CD14-positive monocyte (primary cell): ENCODE measurements around the gene ECM2. TPM values are rescaled to one million over a fixed set of nuclear protein-coding genes. Genes with fewer than 3 reads are reported as not detected.

ENCODE experiments used
- DNase-seq, 3 donors: peaks; one replicate each; pipeline ENCODE4 v3.0.0-alpha.2; 2011 to 2022
- H2AFZ ChIP-seq: 2 replicates; pipeline ENCODE4 v1.6.0; 2012; ENCODE audit warnings: mild to moderate bottlenecking, low read depth, low read length, inconsistent platforms; ENCODE audit not compliant: insufficient read depth, poor library complexity, severe bottlenecking
- H3K27ac ChIP-seq, 2 donors: 1 replicate in 1 of 2; 2 replicates in 1 of 2; pipeline ENCODE4 v1.5.1; 2012 to 2013; ENCODE audit warnings: low read length in 2 of 2, control low read depth in 1 of 2, inconsistent platforms in 1 of 2, low read depth in 1 of 2, mild to moderate bottlenecking in 1 of 2
- H3K27me3 ChIP-seq, 2 donors: one replicate each; pipeline versions ENCODE4 v1.6.0 to v1.6.1; 2011 to 2013; ENCODE audit warnings: low read length in 2 of 2; ENCODE audit not compliant: control insufficient read depth in 2 of 2, insufficient read depth in 2 of 2
- H3K36me3 ChIP-seq, 2 donors: replicated peaks in 1 of 2; 1 replicate in 1 of 2; 2 replicates in 1 of 2; pipeline versions ENCODE4 v1.5.1 to v1.6.1; 2012 to 2013; ENCODE audit warnings: low read length in 2 of 2, control low read depth in 1 of 2, inconsistent platforms in 1 of 2, mild to moderate bottlenecking in 1 of 2; ENCODE audit not compliant: insufficient read depth in 2 of 2, control insufficient read depth in 1 of 2
- H3K4me1 ChIP-seq, 2 donors: 1 replicate in 1 of 2; 2 replicates in 1 of 2; pipeline versions ENCODE4 v1.5.1 to v1.6.1; 2012 to 2013; ENCODE audit warnings: low read length in 2 of 2, control low read depth in 1 of 2, inconsistent platforms in 1 of 2, mild to moderate bottlenecking in 1 of 2, moderate library complexity in 1 of 2; ENCODE audit not compliant: insufficient read depth in 2 of 2, control insufficient read depth in 1 of 2
- H3K4me2 ChIP-seq: replicated peaks from 2 replicates; pipeline ENCODE3; 2012; ENCODE audit warnings: low read length, moderate library complexity, mild to moderate bottlenecking; ENCODE audit not compliant: poor library complexity, severe bottlenecking; ENCODE audit errors: extremely low read depth
- H3K4me3 ChIP-seq, 3 experiments: fragments of 200-600 bp in 1 of 3; sonication (generic) in 1 of 3; replicated peaks in 1 of 3; 1 replicate in 2 of 3; 2 replicates in 1 of 3; pipeline ENCODE4 v1.5.1; 2011 to 2013; ENCODE audit warnings: low read length in 3 of 3, mild to moderate bottlenecking in 3 of 3, control low read depth in 2 of 3, low read depth in 2 of 3, inconsistent platforms in 1 of 3, moderate library complexity in 1 of 3
- H3K79me2 ChIP-seq: 2 replicates; pipeline ENCODE4 v1.6.0; 2012; ENCODE audit warnings: mild to moderate bottlenecking, control low read depth, inconsistent platforms, low read length, moderate library complexity; ENCODE audit not compliant: insufficient read depth
- H3K9ac ChIP-seq: 2 replicates; pipeline ENCODE4 v1.6.0; 2017; ENCODE audit warnings: low read length, mild to moderate bottlenecking; ENCODE audit not compliant: insufficient read depth, poor library complexity, severe bottlenecking
- H3K9me3 ChIP-seq, 2 donors: replicated peaks in 1 of 2; 1 replicate in 1 of 2; 2 replicates in 1 of 2; pipeline versions ENCODE4 v1.5.1 to v1.6.1; 2012 to 2013; ENCODE audit warnings: low read length in 2 of 2, control low read depth in 1 of 2; ENCODE audit not compliant: control insufficient read depth in 1 of 2, insufficient read depth in 1 of 2
- H4K20me1 ChIP-seq: 2 replicates; pipeline ENCODE4 v1.6.0; 2012; ENCODE audit warnings: mild to moderate bottlenecking, low read length, control low read depth, moderate library complexity; ENCODE audit not compliant: insufficient read depth
- H3K27ac Mint-ChIP-seq, 7 donors: one replicate each; pipeline ENCODE4 v1.8.0; 2020; ENCODE audit warnings: mild to moderate bottlenecking in 7 of 7, mixed read lengths in 7 of 7, moderate library complexity in 6 of 7, inconsistent platforms in 2 of 7
- H3K27me3 Mint-ChIP-seq, 3 donors: one replicate each; pipeline ENCODE4 v1.8.0; 2021 to 2022; ENCODE audit warnings: low read depth in 3 of 3, mild to moderate bottlenecking in 3 of 3, mixed read lengths in 3 of 3, moderate library complexity in 3 of 3, inconsistent platforms in 1 of 3
- H3K36me3 Mint-ChIP-seq, 2 donors: one replicate each; pipeline ENCODE4 v1.8.0; 2020; ENCODE audit warnings: mixed read lengths in 2 of 2, inconsistent platforms in 1 of 2, mild to moderate bottlenecking in 1 of 2
- H3K4me1 Mint-ChIP-seq: one replicate; pipeline ENCODE4 v1.8.0; 2020; ENCODE audit warnings: mild to moderate bottlenecking, mixed read lengths
- H3K4me3 Mint-ChIP-seq, 2 donors: one replicate each; pipeline ENCODE4 v1.8.0; 2020; ENCODE audit warnings: mild to moderate bottlenecking in 2 of 2, mixed read lengths in 2 of 2, moderate library complexity in 1 of 2
- H3K9me3 Mint-ChIP-seq, 7 donors: one replicate each; pipeline ENCODE4 v1.8.0; 2020 to 2022; ENCODE audit warnings: mixed read lengths in 7 of 7, mild to moderate bottlenecking in 6 of 7, moderate library complexity in 6 of 7, inconsistent platforms in 2 of 7
- WGBS: methylation state at CpG from one replicate; pipeline ENCODE4 v1.1.5; 2013; ENCODE audit warnings: missing lambda C conversion rate; ENCODE audit not compliant: insufficient coverage; 5-methylcytosine and 5-hydroxymethylcytosine counted together
- intact Hi-C, 2 donors: fragments of 100-400 bp; cut with micrococcal nuclease; formaldehyde crosslinking; loops; one replicate each; pipeline versions ENCODE4 v1.15.0 to v1.15.1; 2023
- polyA plus RNA-seq, 3 donors: library from polyadenylated mRNA; depleted of rRNA in 1 of 3; unstranded in 2 of 3; stranded (reverse) in 1 of 3; fragments of 300-500 nt in 2 of 3; fragments of >200 nt in 1 of 3; fragmentation: Illumina TruSeq in 2 of 3; gene quantifications; 1 replicate in 2 of 3; 2 replicates in 1 of 3; pipeline ENCODE4 v1.2.3, GENCODE V29; 2012 to 2021
- TF ChIP-seq, protein P1 (sequence below): fragments of 200-600 bp; IDR thresholded peaks from one replicate; pipeline ENCODE4 v1.8.0; 2022; ENCODE audit warnings: antibody characterized with exemption, mild to moderate bottlenecking

ECM2 gene
- polyA plus RNA-seq, 3 donors, result 0.15 TPM; not detected in 2

DNA sequence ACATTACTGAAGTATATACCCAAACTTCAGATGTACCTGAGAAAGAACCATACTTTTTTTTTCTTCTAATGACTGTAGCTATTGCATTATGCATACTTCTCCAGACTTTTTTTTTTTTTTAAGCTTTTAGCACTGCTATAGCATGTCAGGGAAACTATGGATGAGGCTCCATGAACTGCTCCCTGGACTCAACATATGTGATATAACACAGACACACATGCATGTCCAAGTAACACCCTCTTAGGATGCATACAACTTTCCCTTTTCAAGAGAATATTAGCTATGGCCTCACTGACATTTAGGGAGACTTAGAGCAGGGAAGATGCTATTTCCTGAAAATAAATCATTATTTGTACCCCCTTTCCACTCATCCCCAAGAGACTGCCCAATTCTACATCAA, 53.0 kb downstream of the ECM2 start:
- Mint-ChIP-seq H3K27ac (no peak overlapping the region), H3K4me3 (no peak overlapping the region), H3K9me3 (peaks cover 0 to 2% (median 0%) of the 10 kb centered on the region in 7 donors), H3K27me3 (no peaks in the 10 kb centered on the region), H3K36me3 (peaks cover 0 to 3% of the 10 kb centered on the region in 2 donors), H3K4me1 (peaks cover 8% of the 10 kb centered on the region)
- Histone ChIP-seq H3K27ac (no peak overlapping the region), H3K4me3 (no peak overlapping the region), H3K9me3 (no peaks in the 10 kb centered on the region), H3K4me1 (no peaks in the 10 kb centered on the region), H3K79me2 (no peaks in the 10 kb centered on the region), H2AFZ (no peak overlapping the region), H3K27me3 (no peaks in the 10 kb centered on the region), H3K9ac (no peak overlapping the region), H4K20me1 (no peaks in the 10 kb centered on the region), H3K4me2 (no peak overlapping the region), H3K36me3 (no peaks in the 10 kb centered on the region)
- TF ChIP-seq, protein P1, sequence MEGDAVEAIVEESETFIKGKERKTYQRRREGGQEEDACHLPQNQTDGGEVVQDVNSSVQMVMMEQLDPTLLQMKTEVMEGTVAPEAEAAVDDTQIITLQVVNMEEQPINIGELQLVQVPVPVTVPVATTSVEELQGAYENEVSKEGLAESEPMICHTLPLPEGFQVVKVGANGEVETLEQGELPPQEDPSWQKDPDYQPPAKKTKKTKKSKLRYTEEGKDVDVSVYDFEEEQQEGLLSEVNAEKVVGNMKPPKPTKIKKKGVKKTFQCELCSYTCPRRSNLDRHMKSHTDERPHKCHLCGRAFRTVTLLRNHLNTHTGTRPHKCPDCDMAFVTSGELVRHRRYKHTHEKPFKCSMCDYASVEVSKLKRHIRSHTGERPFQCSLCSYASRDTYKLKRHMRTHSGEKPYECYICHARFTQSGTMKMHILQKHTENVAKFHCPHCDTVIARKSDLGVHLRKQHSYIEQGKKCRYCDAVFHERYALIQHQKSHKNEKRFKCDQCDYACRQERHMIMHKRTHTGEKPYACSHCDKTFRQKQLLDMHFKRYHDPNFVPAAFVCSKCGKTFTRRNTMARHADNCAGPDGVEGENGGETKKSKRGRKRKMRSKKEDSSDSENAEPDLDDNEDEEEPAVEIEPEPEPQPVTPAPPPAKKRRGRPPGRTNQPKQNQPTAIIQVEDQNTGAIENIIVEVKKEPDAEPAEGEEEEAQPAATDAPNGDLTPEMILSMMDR, result no peak
- DNase-seq, result no peak
- intact Hi-C loops, result no loop called here

DNA sequence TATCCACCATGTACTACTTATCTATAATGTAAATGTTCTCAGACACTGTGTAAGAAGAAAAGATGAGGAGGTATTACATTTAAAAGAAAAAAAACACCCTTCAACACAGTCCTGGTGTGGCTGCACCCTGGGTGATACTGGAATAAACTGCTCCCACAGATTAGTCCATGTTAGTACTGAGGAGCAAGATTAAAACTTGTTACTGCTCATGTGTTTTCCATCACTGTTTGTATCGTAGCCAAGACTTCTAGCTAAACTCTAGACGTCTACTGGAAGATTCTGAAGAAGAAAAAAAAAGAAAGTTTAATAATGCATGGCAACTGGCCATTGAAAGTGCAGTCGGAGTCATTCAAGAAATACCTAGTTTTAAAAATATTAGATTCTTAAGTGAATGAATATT, 53.5 kb downstream of the ECM2 start, which contains the start of gene ASPN:
Gene ASPN, minus strand, starts transcription at position 178 of the 400 bp plus-strand sequence.
- no peak within 1 kb of the TSS for H3K27ac ChIP-seq
- no peak within 1 kb of the TSS for H2AFZ ChIP-seq
- H4K20me1 ChIP-seq, result no peaks in the 10 kb centered on the region
- intact Hi-C loops, result no loop called here
- no peaks in the 10 kb centered on the region for H3K79me2 ChIP-seq
- Mint-ChIP-seq H3K4me1 (peaks cover 8% of the 10 kb centered on the region), H3K27me3 (no peaks in the 10 kb centered on the region), H3K4me3 (no peak within 1 kb of the TSS), H3K27ac (no peak within 1 kb of the TSS), H3K36me3 (peaks cover 0 to 3% of the 10 kb centered on the region in 2 donors), H3K9me3 (peaks cover 0 to 2% (median 0%) of the 10 kb centered on the region in 7 donors)
- H3K9ac ChIP-seq, result no peak within 1 kb of the TSS
- no peaks in the 10 kb centered on the region for H3K4me1 ChIP-seq
- H3K36me3 ChIP-seq, result no peaks in the 10 kb centered on the region
- TF ChIP-seq, protein P1, result no peak
- no peak for DNase-seq
- H3K4me2 ChIP-seq, result no peak within 1 kb of the TSS
- H3K9me3 ChIP-seq, result no peaks in the 10 kb centered on the region
- WGBS, result no CpG with 5 or more reads among the region's 3 CpGs
- H3K27me3 ChIP-seq, result no peaks in the 10 kb centered on the region
- H3K4me3 ChIP-seq, result no peak within 1 kb of the TSS
